HepG2 (cell line): Measurements from ENCODE around the gene CDC42SE1. TPM values are rescaled to one million over a fixed set of nuclear protein-coding genes. Genes with fewer than 3 reads are reported as not detected.

Source experiments
- AGO2 ChIP-seq: fragments of 200-400 bp; formaldehyde crosslinking; optimal IDR thresholded peaks from 2 replicates; pipeline ENCODE3; 2017; ENCODE audit warnings: mild to moderate bottlenecking, low read depth, low read length, moderate library complexity
- CCAR2 ChIP-seq: fragments of 200-400 bp; formaldehyde crosslinking; optimal IDR thresholded peaks from 2 replicates; pipeline ENCODE3; 2018; ENCODE audit warnings: low read depth, mild to moderate bottlenecking, low read length, moderate library complexity
- CCDC6 ChIP-seq: sonication (generic); formaldehyde crosslinking; IDR thresholded peaks from 2 replicates; pipeline ENCODE4 v1.8.1; 2022; ENCODE audit warnings: mild to moderate bottlenecking, missing genetic modification reagents, moderate library complexity
- DNMT3B ChIP-seq: conservative IDR thresholded peaks from 2 replicates; pipeline ENCODE4 v1.6.1; 2016; ENCODE audit warnings: missing biosample characterization, control low read depth
- HCFC1 ChIP-seq: fragments of 150-350 bp; IDR thresholded peaks from 2 replicates; pipeline ENCODE4 v1.6.1; 2014; ENCODE audit warnings: low read depth, low read length
- HNRNPUL1 ChIP-seq: fragments of 200-400 bp; formaldehyde crosslinking; IDR thresholded peaks from 2 replicates; pipeline ENCODE4 v1.6.1; 2017; ENCODE audit warnings: low read depth, mild to moderate bottlenecking, low read length, moderate library complexity
- ISX ChIP-seq: sonication (generic); formaldehyde crosslinking; conservative IDR thresholded peaks from 2 replicates; pipeline ENCODE4 v1.5.0; 2020; ENCODE audit warnings: missing genetic modification reagents
- KDM4B ChIP-seq: sonication (generic); formaldehyde crosslinking; IDR thresholded peaks from 2 replicates; pipeline ENCODE4 v1.4.0; 2020; ENCODE audit warnings: missing genetic modification reagents
- MIER2 ChIP-seq: IDR thresholded peaks from 2 replicates; pipeline ENCODE4 v1.6.1; 2016; ENCODE audit warnings: missing biosample characterization, missing genetic modification reagents
- PRMT3 ChIP-seq: sonication (generic); formaldehyde crosslinking; IDR thresholded peaks from 2 replicates; pipeline ENCODE4 v1.8.1; 2022; ENCODE audit warnings: low read depth, mild to moderate bottlenecking, moderate library complexity, missing genetic modification reagents, borderline replicate concordance
- RBM39 ChIP-seq: fragments of 200-400 bp; formaldehyde crosslinking; IDR thresholded peaks from one replicate; pipeline ENCODE4 v1.6.1; 2018; ENCODE audit warnings: antibody characterized with exemption, mild to moderate bottlenecking, low read depth, low read length; ENCODE audit not compliant: poor library complexity, severe bottlenecking
- SNRNP70 ChIP-seq: fragments of 200-400 bp; formaldehyde crosslinking; IDR thresholded peaks from 2 replicates; pipeline ENCODE4 v1.6.1; 2017; ENCODE audit warnings: mild to moderate bottlenecking, low read depth, low read length, moderate library complexity
- SPEN ChIP-seq: sonication (generic); formaldehyde crosslinking; IDR thresholded peaks from 2 replicates; pipeline ENCODE4 v1.5.1; 2020; ENCODE audit warnings: low read depth, mild to moderate bottlenecking, missing genetic modification reagents
- TGIF2 ChIP-seq: IDR thresholded peaks from 2 replicates; pipeline ENCODE4 v1.6.1; 2016; ENCODE audit warnings: control low read depth, missing compliant biosample characterization
- U2AF1 ChIP-seq: fragments of 200-400 bp; formaldehyde crosslinking; optimal IDR thresholded peaks from 2 replicates; pipeline ENCODE3; 2017; ENCODE audit warnings: mild to moderate bottlenecking, low read depth, low read length
- ZBTB42 ChIP-seq: sonication (generic); formaldehyde crosslinking; IDR thresholded peaks from 2 replicates; pipeline ENCODE4 v1.5.0; 2020; ENCODE audit warnings: mild to moderate bottlenecking, missing genetic modification reagents
- ZFP36L1 ChIP-seq: sonication (generic); formaldehyde crosslinking; IDR thresholded peaks from 2 replicates; pipeline ENCODE4 v1.8.0; 2022; ENCODE audit warnings: mild to moderate bottlenecking, missing genetic modification reagents, moderate library complexity
- ZMYM3 ChIP-seq: sonication (generic); formaldehyde crosslinking; IDR thresholded peaks from 2 replicates; pipeline ENCODE4 v1.5.1; 2020; ENCODE audit warnings: mild to moderate bottlenecking, missing genetic modification reagents
- ZNF10 ChIP-seq: sonication (generic); formaldehyde crosslinking; IDR thresholded peaks from 2 replicates; pipeline ENCODE4 v1.4.0; 2020; ENCODE audit warnings: mild to moderate bottlenecking, low read depth, missing genetic modification reagents, borderline replicate concordance
- ZNF354B ChIP-seq: sonication (generic); formaldehyde crosslinking; IDR thresholded peaks from 2 replicates; pipeline ENCODE4 v1.8.0; 2022; ENCODE audit warnings: mild to moderate bottlenecking, missing genetic modification reagents
- ZNF383 ChIP-seq: sonication (generic); formaldehyde crosslinking; IDR thresholded peaks from 2 replicates; pipeline ENCODE4 v1.4.0; 2020; ENCODE audit warnings: missing genetic modification reagents, mild to moderate bottlenecking, borderline replicate concordance
- ZNF598 ChIP-seq: sonication (generic); formaldehyde crosslinking; IDR thresholded peaks from 2 replicates; pipeline ENCODE4 v1.5.1; 2020; ENCODE audit warnings: mild to moderate bottlenecking, missing genetic modification reagents, borderline replicate concordance
- ZNF607 ChIP-seq: sonication (generic); formaldehyde crosslinking; IDR thresholded peaks from 2 replicates; pipeline ENCODE4 v1.5.1; 2020; ENCODE audit warnings: missing genetic modification reagents, mild to moderate bottlenecking, borderline replicate concordance
- ZNF629 ChIP-seq: sonication (generic); formaldehyde crosslinking; conservative IDR thresholded peaks from 2 replicates; pipeline ENCODE4 v1.5.0; 2020; ENCODE audit warnings: missing genetic modification reagents
- ZNF724P ChIP-seq: sonication (generic); formaldehyde crosslinking; IDR thresholded peaks from 2 replicates; pipeline ENCODE4 v1.8.0; 2022; ENCODE audit warnings: missing genetic modification reagents, borderline replicate concordance
- ZSCAN31 ChIP-seq: sonication (generic); formaldehyde crosslinking; IDR thresholded peaks from 2 replicates; pipeline ENCODE4 v1.5.0; 2020; ENCODE audit warnings: low read depth, mild to moderate bottlenecking, missing genetic modification reagents
- polyA plus RNA-seq, 8 experiments: library from polyadenylated mRNA; depleted of rRNA in 3 of 8; stranded (reverse) in 7 of 8; unstranded in 1 of 8; fragments of >200 nt; fragmentation: Illumina TruSeq in 4 of 8; extraction: Trizol in 4 of 8; gene quantifications; 2 replicates each; pipeline versions ENCODE4 v1.2.1 to v1.2.3, GENCODE V29; 2011 to 2016; ENCODE audit warnings: low read depth in 4 of 8, missing spikeins in 1 of 8, mixed read lengths in 1 of 8; ENCODE audit not compliant: insufficient read depth in 1 of 8
- total RNA-seq, 5 experiments: library from RNA; depleted of rRNA; stranded (reverse); fragments of >200 nt; fragmentation: Illumina TruSeq; extraction: Trizol; gene quantifications; 2 replicates each; pipeline ENCODE4 v1.2.3, GENCODE V29; 2016; ENCODE audit warnings: low read depth in 1 of 5
- TF ChIP-seq, protein P1 (sequence below): sonication (generic); formaldehyde crosslinking; IDR thresholded peaks from 2 replicates; pipeline ENCODE4 v1.8.1; 2023; ENCODE audit warnings: mild to moderate bottlenecking, moderate library complexity, missing genetic modification reagents
- TF ChIP-seq, protein P2 (sequence below): IDR thresholded peaks from 2 replicates; pipeline ENCODE4 v1.6.1; 2016; ENCODE audit warnings: missing compliant biosample characterization, missing genetic modification reagents, borderline replicate concordance

CDC42SE1 gene
- total and polyA plus RNA-seq, 2 of the 13 experiments (the other 11 are each of a cell fraction or from before 2014, with no cell fraction given): 17.6 to 17.9 TPM

DNA sequence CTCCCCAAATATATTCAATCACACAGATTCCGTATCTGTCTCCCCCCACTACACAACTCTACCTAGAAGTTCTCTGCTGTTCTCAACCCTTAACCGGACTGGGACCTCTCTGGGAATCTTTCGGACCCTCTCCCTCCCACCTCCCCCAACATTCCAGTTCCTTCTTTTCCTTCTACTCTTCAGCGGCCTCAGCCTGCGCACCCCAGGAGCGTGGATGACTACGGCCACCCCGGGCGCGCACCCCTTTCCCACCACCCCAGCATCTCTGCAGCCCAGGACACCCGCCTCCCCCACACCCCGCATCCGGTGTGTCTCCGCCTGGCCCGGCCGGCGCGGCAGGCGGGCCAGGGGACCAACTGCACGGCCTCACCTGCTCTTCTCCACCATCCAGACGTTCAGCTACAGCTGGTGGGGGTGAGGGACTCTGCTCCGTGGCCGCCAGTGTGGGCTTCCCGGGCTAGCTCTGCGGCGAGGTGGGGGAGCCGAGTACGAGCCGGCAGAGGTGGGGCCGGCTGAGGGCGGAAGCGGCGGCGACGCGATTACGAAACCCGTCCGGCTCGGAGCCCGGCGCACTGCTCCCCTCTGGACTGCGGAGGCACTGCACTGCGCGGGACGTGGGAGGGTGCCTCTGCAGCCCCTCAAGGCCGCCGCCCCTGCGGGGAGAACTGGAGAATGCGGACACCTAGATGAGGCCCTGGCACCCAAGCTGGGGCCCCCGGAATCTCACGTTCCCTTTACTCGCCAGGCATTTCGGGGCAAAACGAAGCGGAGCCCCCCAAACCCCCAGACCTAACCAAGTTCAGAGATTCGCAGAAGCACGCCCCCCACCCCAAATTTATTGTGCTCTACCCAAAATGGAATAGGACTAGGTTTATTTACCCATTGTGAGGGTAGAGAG, at the start of gene CDC42SE1 (continued):
- TF ChIP-seq ZNF354B (CRISPR knock-in tag): no peak
- TF ChIP-seq, protein P1, sequence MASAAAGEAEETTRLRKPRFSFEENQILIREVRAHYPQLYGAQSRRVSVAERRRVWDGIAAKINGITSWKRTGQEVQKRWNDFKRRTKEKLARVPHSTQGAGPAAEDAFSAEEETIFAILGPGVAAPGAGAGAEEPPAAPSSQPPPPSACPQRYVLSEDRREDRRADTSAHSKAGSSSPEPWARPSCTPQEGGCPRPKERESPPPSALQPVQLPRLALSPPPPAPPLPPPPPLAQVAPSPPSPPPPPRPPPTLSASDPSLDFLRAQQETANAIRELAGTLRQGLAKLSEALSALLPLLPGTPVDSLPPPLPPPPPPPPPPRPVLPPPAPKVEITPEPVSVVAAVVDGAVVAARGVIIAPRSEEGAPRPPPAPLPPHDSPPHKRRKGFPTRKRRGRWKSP (CRISPR knock-in tag): no peak
- no peak for TF ChIP-seq DNMT3B (CRISPR knock-in tag)
- no peak for TF ChIP-seq U2AF1
- no peak for TF ChIP-seq ZNF10 (CRISPR knock-in tag)
- TF ChIP-seq, protein P2, sequence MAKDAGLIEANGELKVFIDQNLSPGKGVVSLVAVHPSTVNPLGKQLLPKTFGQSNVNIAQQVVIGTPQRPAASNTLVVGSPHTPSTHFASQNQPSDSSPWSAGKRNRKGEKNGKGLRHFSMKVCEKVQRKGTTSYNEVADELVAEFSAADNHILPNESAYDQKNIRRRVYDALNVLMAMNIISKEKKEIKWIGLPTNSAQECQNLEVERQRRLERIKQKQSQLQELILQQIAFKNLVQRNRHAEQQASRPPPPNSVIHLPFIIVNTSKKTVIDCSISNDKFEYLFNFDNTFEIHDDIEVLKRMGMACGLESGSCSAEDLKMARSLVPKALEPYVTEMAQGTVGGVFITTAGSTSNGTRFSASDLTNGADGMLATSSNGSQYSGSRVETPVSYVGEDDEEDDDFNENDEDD: peak; percentile 29; the same call in 1 of the 2 replicates
- peak; percentile 93 for TF ChIP-seq KDM4B (CRISPR knock-in tag)
- peak; percentile 74 for TF ChIP-seq ZNF607 (CRISPR knock-in tag)
- no peak for TF ChIP-seq HNRNPUL1
- TF ChIP-seq SPEN: peak; percentile 71
- TF ChIP-seq CCAR2: no peak
- no peak for TF ChIP-seq ISX
- TF ChIP-seq AGO2: peak; percentile 64
- no peak for TF ChIP-seq ZBTB42 (CRISPR knock-in tag)
- no peak for TF ChIP-seq ZNF383
- no peak for TF ChIP-seq HCFC1
- TF ChIP-seq PRMT3 (CRISPR knock-in tag): no peak
- peak; percentile 52; the same call in 1 of the 2 replicates for TF ChIP-seq TGIF2 (CRISPR knock-in tag)
- peak; percentile 28; the same call in 1 of the 2 replicates for TF ChIP-seq ZNF598 (CRISPR knock-in tag)
- no peak for TF ChIP-seq MIER2 (CRISPR knock-in tag)
- TF ChIP-seq ZNF724P (CRISPR knock-in tag): no peak
- peak; percentile 80; the same call in 1 of the 2 replicates for TF ChIP-seq ZMYM3 (CRISPR knock-in tag)
- TF ChIP-seq ZNF629 (CRISPR knock-in tag): no peak
- no peak for TF ChIP-seq SNRNP70
- peak; percentile 71; the same call in 1 of the 2 replicates for TF ChIP-seq CCDC6 (CRISPR knock-in tag)
- TF ChIP-seq ZFP36L1 (CRISPR knock-in tag): no peak
- TF ChIP-seq RBM39: peak; percentile 32
- TF ChIP-seq ZSCAN31 (CRISPR knock-in tag): 0 out of 2 replicates have a peak, but pooled peaks have one; percentile 53
